Panc1 (cell line): Measurements from ENCODE around the gene ACOT12. TPM values are rescaled to one million over a fixed set of nuclear protein-coding genes. Genes with fewer than 3 reads are reported as not detected.

Experiments
- ATAC-seq: fragments of 200-7000 bp; cut with Tn5 transposase; 2 replicates; pipeline ENCODE4 v1.9.1; 2020; ENCODE audit warnings: mild to moderate bottlenecking, moderate library complexity
- BruUV-seq: library from RNA; stranded (reverse); fragments of 400-500 nt; replicated peaks from 2 replicates; lab custom pipeline; 2021; lab: Mats Ljungman, UMichigan
- CTCF ChIA-PET: fragments of 300-600 bp; sonication (Branson Sonifier 250); formaldehyde crosslinking; loops from one replicate; lab custom pipeline; 2022; ENCODE audit warnings: antibody characterized with exemption; lab: Charles Lee
- POLR2A ChIA-PET: fragments of 300-600 bp; sonication (Branson Sonifier 250); formaldehyde crosslinking; loops from one replicate; lab custom pipeline; 2022; ENCODE audit warnings: antibody characterized with exemption; lab: Charles Lee
- DNase-seq: peaks from one replicate; pipeline ENCODE4 v3.0.0-alpha.2; 2010; ENCODE audit warnings: low read depth, low spot score
- H3K27ac ChIP-seq: 2 replicates; pipeline ENCODE4 v1.5.1; 2011; ENCODE audit warnings: mild to moderate bottlenecking, low read length, inconsistent platforms
- H3K27me3 ChIP-seq: fragments of 200-500 bp; sonication (Bioruptor generic); 2 replicates; pipeline ENCODE4 v1.6.0; 2014; ENCODE audit warnings: low read length, inconsistent platforms; ENCODE audit not compliant: control insufficient read depth, insufficient read depth
- H3K36me3 ChIP-seq: fragments of 200-500 bp; sonication (Bioruptor generic); 2 replicates; pipeline ENCODE4 v1.5.1; 2014; ENCODE audit warnings: inconsistent platforms, mild to moderate bottlenecking, low read length, moderate library complexity; ENCODE audit not compliant: control insufficient read depth, insufficient read depth
- H3K4me1 ChIP-seq: 2 replicates; pipeline ENCODE4 v1.5.1; 2011; ENCODE audit warnings: inconsistent platforms, mild to moderate bottlenecking, low read length, moderate library complexity; ENCODE audit not compliant: control insufficient read depth, insufficient read depth
- H3K4me3 ChIP-seq, 2 experiments: 2 replicates each; pipeline ENCODE4 v1.5.1; 2011 to 2012; ENCODE audit warnings: low read depth in 2 of 2, low read length in 2 of 2, mild to moderate bottlenecking in 2 of 2, inconsistent platforms in 1 of 2, moderate library complexity in 1 of 2
- H3K9me3 ChIP-seq: fragments of 200-500 bp; sonication (Bioruptor generic); 2 replicates; pipeline ENCODE4 v1.5.1; 2014; ENCODE audit warnings: low read depth, mild to moderate bottlenecking, inconsistent platforms, low read length, moderate library complexity; ENCODE audit not compliant: control insufficient read depth, insufficient read depth
- POLR2AphosphoS5 ChIP-seq: IDR thresholded peaks from 2 replicates; pipeline ENCODE4 v1.6.1; 2012; ENCODE audit warnings: mild to moderate bottlenecking, low read depth, low read length, moderate library complexity
- SIN3A ChIP-seq: IDR thresholded peaks from 2 replicates; pipeline ENCODE4 v1.6.1; 2012; ENCODE audit warnings: low read depth, mild to moderate bottlenecking, low read length, moderate library complexity, borderline replicate concordance; ENCODE audit not compliant: insufficient read depth
- TCF7L2 ChIP-seq: IDR thresholded peaks from 2 replicates; pipeline ENCODE4 v1.6.1; 2011; ENCODE audit warnings: mild to moderate bottlenecking, low read depth, low read length, inconsistent platforms
- in situ Hi-C: cut with HindIII; loops from 2 replicates; pipeline ENCODE4 v1.10.0; 2016; ENCODE audit warnings: low sequenced_read_pairs, low pct_unique_long_range_greater_than_20kb
- intact Hi-C: fragments of 100-400 bp; cut with micrococcal nuclease; formaldehyde crosslinking; loops from one replicate; pipeline ENCODE4 v1.10.0; 2022; ENCODE audit not compliant: unreplicated experiment
- total RNA-seq: library from RNA; stranded (reverse); gene quantifications from one replicate; pipeline ENCODE4 v1.2.1, GENCODE V29; 2021; ENCODE audit not compliant: unreplicated experiment
- TF ChIP-seq, protein P1 (sequence below), 2 experiments: IDR thresholded peaks; 2 replicates each; pipeline ENCODE4 v1.6.1; 2011 to 2012; ENCODE audit warnings: low read depth in 2 of 2, control low read depth in 1 of 2, low read length in 1 of 2, mild to moderate bottlenecking in 1 of 2, moderate library complexity in 1 of 2; ENCODE audit not compliant: insufficient read depth in 1 of 2
- TF ChIP-seq, protein P2 (sequence below): fragments of 450-650 bp; IDR thresholded peaks from 2 replicates; pipeline ENCODE4 v1.5.1; 2017; ENCODE audit warnings: mild to moderate bottlenecking

ACOT12 gene
- total RNA-seq, 1 experiment from 2014 or later: 0.74 TPM

DNA sequence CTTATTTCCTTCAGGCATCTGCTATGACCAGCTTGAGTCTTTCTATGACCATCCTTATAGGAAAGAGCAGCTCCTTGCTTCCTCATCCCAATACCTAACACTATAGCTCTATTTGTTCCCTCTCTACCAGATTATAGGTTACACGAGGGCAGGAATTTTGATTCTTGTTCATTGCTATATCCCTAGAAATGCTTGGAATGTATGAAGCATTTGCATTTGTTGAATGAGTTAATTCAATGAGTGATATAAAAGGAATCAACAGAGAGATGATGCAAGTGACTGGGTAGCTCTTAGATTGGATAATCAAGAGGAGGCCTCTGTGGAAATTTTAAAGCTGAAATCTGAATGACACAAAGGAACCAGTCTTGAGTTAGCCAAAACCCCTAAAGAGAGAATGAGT is 78.6 kb downstream of the ACOT12 start:
- ATAC-seq (peak; percentile 56; the same call in 1 of the 2 replicates), DNase-seq (no peak)
- H3K27me3 ChIP-seq: no peaks in the 10 kb centered on the region
- BruUV-seq: no TSS peak
- intact Hi-C loops (no loop called here), in situ Hi-C loops (no loop called here)
- H3K4me1 ChIP-seq: no peaks in the 10 kb centered on the region
- no peak overlapping the region for H3K4me3 ChIP-seq
- H3K27ac ChIP-seq: no peak overlapping the region
- no peaks in the 10 kb centered on the region for H3K9me3 ChIP-seq
- peaks cover 12% of the 10 kb centered on the region; the same call in 1 of the 2 replicates for H3K36me3 ChIP-seq
- CTCF ChIA-PET: no interaction called here
- TF ChIP-seq TCF7L2 (no peak), POLR2AphosphoS5 (no peak), SIN3A (no peak)
- TF ChIP-seq, protein P1, sequence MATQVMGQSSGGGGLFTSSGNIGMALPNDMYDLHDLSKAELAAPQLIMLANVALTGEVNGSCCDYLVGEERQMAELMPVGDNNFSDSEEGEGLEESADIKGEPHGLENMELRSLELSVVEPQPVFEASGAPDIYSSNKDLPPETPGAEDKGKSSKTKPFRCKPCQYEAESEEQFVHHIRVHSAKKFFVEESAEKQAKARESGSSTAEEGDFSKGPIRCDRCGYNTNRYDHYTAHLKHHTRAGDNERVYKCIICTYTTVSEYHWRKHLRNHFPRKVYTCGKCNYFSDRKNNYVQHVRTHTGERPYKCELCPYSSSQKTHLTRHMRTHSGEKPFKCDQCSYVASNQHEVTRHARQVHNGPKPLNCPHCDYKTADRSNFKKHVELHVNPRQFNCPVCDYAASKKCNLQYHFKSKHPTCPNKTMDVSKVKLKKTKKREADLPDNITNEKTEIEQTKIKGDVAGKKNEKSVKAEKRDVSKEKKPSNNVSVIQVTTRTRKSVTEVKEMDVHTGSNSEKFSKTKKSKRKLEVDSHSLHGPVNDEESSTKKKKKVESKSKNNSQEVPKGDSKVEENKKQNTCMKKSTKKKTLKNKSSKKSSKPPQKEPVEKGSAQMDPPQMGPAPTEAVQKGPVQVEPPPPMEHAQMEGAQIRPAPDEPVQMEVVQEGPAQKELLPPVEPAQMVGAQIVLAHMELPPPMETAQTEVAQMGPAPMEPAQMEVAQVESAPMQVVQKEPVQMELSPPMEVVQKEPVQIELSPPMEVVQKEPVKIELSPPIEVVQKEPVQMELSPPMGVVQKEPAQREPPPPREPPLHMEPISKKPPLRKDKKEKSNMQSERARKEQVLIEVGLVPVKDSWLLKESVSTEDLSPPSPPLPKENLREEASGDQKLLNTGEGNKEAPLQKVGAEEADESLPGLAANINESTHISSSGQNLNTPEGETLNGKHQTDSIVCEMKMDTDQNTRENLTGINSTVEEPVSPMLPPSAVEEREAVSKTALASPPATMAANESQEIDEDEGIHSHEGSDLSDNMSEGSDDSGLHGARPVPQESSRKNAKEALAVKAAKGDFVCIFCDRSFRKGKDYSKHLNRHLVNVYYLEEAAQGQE (IDR thresholded peaks at IDR 0.05; ENCODE audit: insufficient read depth in 1 of 2, low read depth in 2 of 2, low read length in 1 of 2): no peak
- TF ChIP-seq, protein P2, sequence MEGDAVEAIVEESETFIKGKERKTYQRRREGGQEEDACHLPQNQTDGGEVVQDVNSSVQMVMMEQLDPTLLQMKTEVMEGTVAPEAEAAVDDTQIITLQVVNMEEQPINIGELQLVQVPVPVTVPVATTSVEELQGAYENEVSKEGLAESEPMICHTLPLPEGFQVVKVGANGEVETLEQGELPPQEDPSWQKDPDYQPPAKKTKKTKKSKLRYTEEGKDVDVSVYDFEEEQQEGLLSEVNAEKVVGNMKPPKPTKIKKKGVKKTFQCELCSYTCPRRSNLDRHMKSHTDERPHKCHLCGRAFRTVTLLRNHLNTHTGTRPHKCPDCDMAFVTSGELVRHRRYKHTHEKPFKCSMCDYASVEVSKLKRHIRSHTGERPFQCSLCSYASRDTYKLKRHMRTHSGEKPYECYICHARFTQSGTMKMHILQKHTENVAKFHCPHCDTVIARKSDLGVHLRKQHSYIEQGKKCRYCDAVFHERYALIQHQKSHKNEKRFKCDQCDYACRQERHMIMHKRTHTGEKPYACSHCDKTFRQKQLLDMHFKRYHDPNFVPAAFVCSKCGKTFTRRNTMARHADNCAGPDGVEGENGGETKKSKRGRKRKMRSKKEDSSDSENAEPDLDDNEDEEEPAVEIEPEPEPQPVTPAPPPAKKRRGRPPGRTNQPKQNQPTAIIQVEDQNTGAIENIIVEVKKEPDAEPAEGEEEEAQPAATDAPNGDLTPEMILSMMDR: no peak
- POLR2A ChIA-PET: no interaction called here

DNA sequence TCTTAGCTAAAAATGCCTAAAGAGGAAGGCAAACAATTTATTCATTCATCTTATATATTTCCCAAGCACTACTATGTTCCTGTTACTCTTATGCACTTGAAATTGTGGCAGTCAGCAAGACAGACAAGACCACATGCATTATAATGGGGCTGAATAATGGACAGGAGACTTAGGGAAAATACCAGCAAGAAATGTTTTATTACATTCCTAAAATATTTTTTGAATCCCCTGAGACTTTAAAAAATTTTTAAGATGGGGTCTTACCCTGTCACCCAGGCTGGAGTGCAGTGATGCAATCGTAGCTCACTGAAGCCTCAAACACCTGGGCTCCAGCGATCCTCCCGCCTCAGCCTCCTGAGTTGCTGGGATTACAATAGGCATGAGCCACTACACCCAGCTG is 79.4 kb downstream of the ACOT12 start:
- no TSS peak for BruUV-seq
- in situ Hi-C loops: no loop called here
- H3K27ac ChIP-seq: no peak overlapping the region
- POLR2A ChIA-PET: no interaction called here
- H3K4me3 ChIP-seq: no peak overlapping the region
- H3K27me3 ChIP-seq: no peaks in the 10 kb centered on the region
- no peaks in the 10 kb centered on the region for H3K9me3 ChIP-seq
- H3K36me3 ChIP-seq: peaks cover 15% of the 10 kb centered on the region; the same call in 1 of the 2 replicates
- no peak for DNase-seq
- CTCF ChIA-PET: no interaction called here
- TF ChIP-seq, protein P1 (IDR thresholded peaks at IDR 0.05; ENCODE audit: insufficient read depth in 1 of 2, low read depth in 2 of 2, low read length in 1 of 2): no peak
- TF ChIP-seq SIN3A: no peak
- TF ChIP-seq, protein P2: no peak
- TF ChIP-seq TCF7L2: no peak
- no peak for TF ChIP-seq POLR2AphosphoS5
- intact Hi-C loops: no loop called here
- ATAC-seq: no peak
- no peaks in the 10 kb centered on the region for H3K4me1 ChIP-seq
